AG09319 (cell line): ENCODE results near the gene TH.
"Not testable (repeated sequence)": the region's sequence is repeated elsewhere in the genome, so short reads cannot be mapped to it uniquely, and the experiment has no call there.

ENCODE experiments used
- DNase-seq: peaks from one replicate; pipeline ENCODE4 v3.0.0-alpha.2; 2010; ENCODE audit warnings: low read depth; ENCODE audit errors: extremely low read depth
- CTCF ChIP-seq: IDR thresholded peaks from 2 replicates; pipeline ENCODE4 v1.5.1; 2011; ENCODE audit warnings: low read depth, mild to moderate bottlenecking, inconsistent platforms, low read length, moderate library complexity

TH gene

GRCh38 chr11:2198621-2199365, 27.2 kb upstream of the TH start:
- no peak for DNase-seq
- TF ChIP-seq CTCF: no peak

GRCh38 chr11:2197771-2198520, 26.3 kb upstream of the TH start:
- no peak for TF ChIP-seq CTCF
- DNase-seq: no peak

GRCh38 chr11:2196970-2197770, 25.6 kb upstream of the TH start:
- TF ChIP-seq CTCF: peak; percentile 85
- DNase-seq: peak; percentile 4

GRCh38 chr11:2195756-2196088, 24.1 kb upstream of the TH start:
- DNase-seq: no peak
- no peak for TF ChIP-seq CTCF

- DNase-seq: no peak
- TF ChIP-seq CTCF: peak; percentile 86
Observed at GRCh38 chr11:2194877-2195755, 23.5 kb upstream of the TH start.

- DNase-seq: not testable (repeated sequence)
Observed at GRCh38 chr11:2193888-2194595, 22.4 kb upstream of the TH start.
